Endothelial cell of umbilical vein (primary cell): ENCODE data around the gene PDIA5. TPM values are rescaled to one million over a fixed set of nuclear protein-coding genes. Genes with fewer than 3 reads are reported as not detected.

Experiments
- BruUV-seq: library from RNA; stranded (reverse); fragments of 400-500 nt; replicated peaks from 2 replicates; lab custom pipeline; 2021; lab: Mats Ljungman, UMichigan
- CTCF ChIA-PET: fragments of 300-600, 350-600 bp; sonication (Branson Sonifier 250); formaldehyde crosslinking; loops from one replicate; lab custom pipeline; 2021; ENCODE audit warnings: antibody characterized with exemption, inconsistent platforms; lab: Charles Lee
- POLR2A ChIA-PET: fragments of 300-600, 350-600 bp; sonication (Branson Sonifier 250); formaldehyde crosslinking; loops from one replicate; lab custom pipeline; 2021; ENCODE audit warnings: antibody characterized with exemption, inconsistent platforms; lab: Charles Lee
- DNase-seq: peaks from one replicate; pipeline ENCODE4 v3.0.0-alpha.2; 2011; ENCODE audit warnings: low read depth, low spot score
- FAIRE-seq: peaks from 2 replicates; lab custom pipeline; 2011; peaks lifted over from hg19 to GRCh38; lab: Jason Lieb, UNC
- H2AFZ ChIP-seq: 2 replicates; pipeline ENCODE4 v1.6.0; 2012; ENCODE audit warnings: low read depth, low read length, control low read depth, inconsistent platforms
- H3K27ac ChIP-seq: 2 replicates; pipeline ENCODE4 v1.5.1; 2011; ENCODE audit warnings: low read depth, mild to moderate bottlenecking, control low read depth, low read length, moderate library complexity; ENCODE audit not compliant: insufficient read depth
- H3K27me3 ChIP-seq, 2 experiments: 2 replicates each; pipeline versions ENCODE4 v1.6.0 to v1.6.1; 2011; ENCODE audit warnings: low read length in 2 of 2, mixed read lengths in 1 of 2; ENCODE audit not compliant: control insufficient read depth in 2 of 2, insufficient read depth in 2 of 2
- H3K36me3 ChIP-seq, 2 experiments: 2 replicates in 1 of 2; 3 replicates in 1 of 2; pipeline ENCODE4 v1.5.1; 2011; ENCODE audit warnings: low read length in 2 of 2, mild to moderate bottlenecking in 1 of 2, moderate library complexity in 1 of 2; ENCODE audit not compliant: control insufficient read depth in 2 of 2, insufficient read depth in 2 of 2; ENCODE audit errors: extremely low read depth in 1 of 2
- H3K4me1 ChIP-seq: 3 replicates; pipeline ENCODE4 v1.5.1; 2011; ENCODE audit warnings: mild to moderate bottlenecking, low read length; ENCODE audit not compliant: control insufficient read depth, insufficient read depth; ENCODE audit errors: extremely low read depth
- H3K4me2 ChIP-seq: 2 replicates; pipeline ENCODE4 v1.6.1; 2011; ENCODE audit warnings: low read length, control low read depth, mixed read lengths; ENCODE audit not compliant: insufficient read depth
- H3K4me3 ChIP-seq, 3 experiments: fragments of 200-600 bp in 1 of 3; sonication (generic), shearing (Covaris generic) in 1 of 3; replicated peaks in 1 of 3; 2 replicates each; pipeline ENCODE4 v1.5.1; 2011 to 2016; ENCODE audit warnings: control low read depth in 3 of 3, low read length in 3 of 3, mild to moderate bottlenecking in 2 of 3, inconsistent platforms in 1 of 3, low read depth in 1 of 3, moderate library complexity in 1 of 3; ENCODE audit not compliant: insufficient read depth in 1 of 3
- H3K79me2 ChIP-seq: 2 replicates; pipeline ENCODE4 v1.6.0; 2012; ENCODE audit warnings: low read length, inconsistent platforms; ENCODE audit not compliant: control insufficient read depth, insufficient read depth
- H3K9ac ChIP-seq: replicated peaks from 2 replicates; pipeline ENCODE3; 2011; ENCODE audit warnings: low read length, control low read depth; ENCODE audit not compliant: insufficient read depth; ENCODE audit errors: extremely low read depth
- H3K9me1 ChIP-seq: replicated peaks from 3 replicates; pipeline ENCODE4 v1.6.0; 2011; ENCODE audit warnings: mild to moderate bottlenecking, low read length; ENCODE audit not compliant: control insufficient read depth, insufficient read depth; ENCODE audit errors: extremely low read depth
- H3K9me3 ChIP-seq: replicated peaks from 2 replicates; pipeline ENCODE4 v1.5.1; 2012; ENCODE audit warnings: low read length, inconsistent platforms; ENCODE audit not compliant: control insufficient read depth, insufficient read depth
- H4K20me1 ChIP-seq: replicated peaks from 2 replicates; pipeline ENCODE3; 2011; ENCODE audit warnings: mild to moderate bottlenecking, low read length; ENCODE audit not compliant: control insufficient read depth, insufficient read depth; ENCODE audit errors: extremely low read depth
- EZH2 ChIP-seq: IDR thresholded peaks from 2 replicates; pipeline ENCODE4 v1.6.1; 2012; ENCODE audit warnings: borderline replicate concordance, low read depth, mild to moderate bottlenecking, moderate library complexity, low read length, inconsistent platforms; ENCODE audit not compliant: severe bottlenecking
- FOS ChIP-seq: IDR thresholded peaks from 2 replicates; pipeline ENCODE4 v1.6.1; 2011; ENCODE audit warnings: mild to moderate bottlenecking, low read length, moderate library complexity, borderline replicate concordance; ENCODE audit not compliant: insufficient read depth
- GATA2 ChIP-seq: IDR thresholded peaks from 2 replicates; pipeline ENCODE4 v1.7.0; 2011; ENCODE audit warnings: low read depth, mild to moderate bottlenecking, moderate library complexity, mixed read lengths, low read length; ENCODE audit not compliant: insufficient read length, insufficient read depth
- JUN ChIP-seq: IDR thresholded peaks from 2 replicates; pipeline ENCODE4 v1.6.1; 2011; ENCODE audit warnings: borderline replicate concordance, low read depth; ENCODE audit not compliant: insufficient read length, insufficient read depth
- MAX ChIP-seq: IDR thresholded peaks from 2 replicates; pipeline ENCODE4 v1.6.1; 2011; ENCODE audit not compliant: insufficient read depth, insufficient read length
- MYC ChIP-seq: IDR thresholded peaks from one replicate; pipeline ENCODE4 v1.6.1; 2011; ENCODE audit warnings: mild to moderate bottlenecking, low read depth, low read length
- POLR2A ChIP-seq: IDR thresholded peaks from 2 replicates; pipeline ENCODE4 v1.6.1; 2012; ENCODE audit warnings: low read depth, mild to moderate bottlenecking, control low read depth, low read length
- POLR2AphosphoS5 ChIP-seq: IDR thresholded peaks from 2 replicates; pipeline ENCODE4 v1.6.1; 2012; ENCODE audit warnings: low read depth, mild to moderate bottlenecking, control low read depth, low read length, moderate library complexity; ENCODE audit not compliant: insufficient read depth
- dilution Hi-C: fragments of 300-500 bp; cut with MboI; formaldehyde crosslinking; loops from one replicate; pipeline ENCODE4 v1.15.0; 2019; ENCODE audit warnings: low sequenced_read_pairs; ENCODE audit not compliant: extremely low pct_ligation_motif_present
- intact Hi-C: fragments of 100-400 bp; cut with micrococcal nuclease; formaldehyde crosslinking; loops from one replicate; pipeline ENCODE4 v1.10.0; 2022
- polyA plus RNA-seq, 4 experiments: library from polyadenylated mRNA; depleted of rRNA in 3 of 4; stranded (reverse) in 3 of 4; unstranded in 1 of 4; fragments of >200 nt; gene quantifications; 2 replicates each; pipeline versions ENCODE4 v1.2.1 to v1.2.3, GENCODE V29; 2011 to 2012; ENCODE audit warnings: missing spikeins in 1 of 4
- total RNA-seq: library from RNA; stranded (reverse); gene quantifications from 2 replicates; pipeline ENCODE4 v1.2.3, GENCODE V29; 2021
- TF ChIP-seq, protein P1 (sequence below), 2 donors: IDR thresholded peaks; 1 replicate in 1 of 2; 2 replicates in 1 of 2; pipeline ENCODE4 v1.5.1; 2011; ENCODE audit warnings: low read length in 2 of 2, mild to moderate bottlenecking in 2 of 2, moderate library complexity in 2 of 2, control low read depth in 1 of 2, inconsistent platforms in 1 of 2, low read depth in 1 of 2; ENCODE audit not compliant: insufficient read depth in 1 of 2; ENCODE audit errors: extremely low read depth in 1 of 2

Gene PDIA5
- total and polyA plus RNA-seq, 2 donors (not counting 3 experiments of a cell fraction or from before 2014, with no cell fraction given), result 55.7 to 85.6 TPM

GRCh38 chr3:123116116-123116515, 49.3 kb downstream of the PDIA5 start:
- Histone ChIP-seq H3K9me3 (no peaks in the 10 kb centered on the region), H3K36me3 (peaks cover 12 to 32% of the 10 kb centered on the region in 2 experiments), H3K4me1 (no peaks in the 10 kb centered on the region), H3K4me3 (no peak overlapping the region), H3K9ac (no peak overlapping the region), H3K27ac (no peak overlapping the region), H2AFZ (no peak overlapping the region), H3K27me3 (no peaks in the 10 kb centered on the region), H3K4me2 (no peak overlapping the region), H3K9me1 (no peaks in the 10 kb centered on the region), H3K79me2 (no peaks in the 10 kb centered on the region), H4K20me1 (no peaks in the 10 kb centered on the region)
- no peak for TF ChIP-seq GATA2
- TF ChIP-seq, protein P1, sequence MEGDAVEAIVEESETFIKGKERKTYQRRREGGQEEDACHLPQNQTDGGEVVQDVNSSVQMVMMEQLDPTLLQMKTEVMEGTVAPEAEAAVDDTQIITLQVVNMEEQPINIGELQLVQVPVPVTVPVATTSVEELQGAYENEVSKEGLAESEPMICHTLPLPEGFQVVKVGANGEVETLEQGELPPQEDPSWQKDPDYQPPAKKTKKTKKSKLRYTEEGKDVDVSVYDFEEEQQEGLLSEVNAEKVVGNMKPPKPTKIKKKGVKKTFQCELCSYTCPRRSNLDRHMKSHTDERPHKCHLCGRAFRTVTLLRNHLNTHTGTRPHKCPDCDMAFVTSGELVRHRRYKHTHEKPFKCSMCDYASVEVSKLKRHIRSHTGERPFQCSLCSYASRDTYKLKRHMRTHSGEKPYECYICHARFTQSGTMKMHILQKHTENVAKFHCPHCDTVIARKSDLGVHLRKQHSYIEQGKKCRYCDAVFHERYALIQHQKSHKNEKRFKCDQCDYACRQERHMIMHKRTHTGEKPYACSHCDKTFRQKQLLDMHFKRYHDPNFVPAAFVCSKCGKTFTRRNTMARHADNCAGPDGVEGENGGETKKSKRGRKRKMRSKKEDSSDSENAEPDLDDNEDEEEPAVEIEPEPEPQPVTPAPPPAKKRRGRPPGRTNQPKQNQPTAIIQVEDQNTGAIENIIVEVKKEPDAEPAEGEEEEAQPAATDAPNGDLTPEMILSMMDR (IDR thresholded peaks at IDR 0.05; ENCODE audit: extremely low read depth in 1 of 2, insufficient read depth in 1 of 2, low read depth in 1 of 2, low read length in 2 of 2), result no peak
- TF ChIP-seq MYC, result no peak
- TF ChIP-seq JUN, result no peak
- no peak for TF ChIP-seq FOS
- no peak for TF ChIP-seq POLR2A
- TF ChIP-seq MAX, result no peak
- no peak for TF ChIP-seq EZH2
- TF ChIP-seq POLR2AphosphoS5, result no peak
- dilution Hi-C loops, result no loop called here
- BruUV-seq, result no TSS peak
- ChIA-PET POLR2A (no interaction called here), CTCF (no interaction called here)
- intact Hi-C loops, result no loop called here
- FAIRE-seq (no peak), DNase-seq (no peak)
